ENCODE data around the gene KRT76. TPM values are rescaled to one million over a fixed set of nuclear protein-coding genes. Genes with fewer than 3 reads are reported as not detected.

Gene KRT76
- total RNA-seq, 1 donor = not detected

DNA sequence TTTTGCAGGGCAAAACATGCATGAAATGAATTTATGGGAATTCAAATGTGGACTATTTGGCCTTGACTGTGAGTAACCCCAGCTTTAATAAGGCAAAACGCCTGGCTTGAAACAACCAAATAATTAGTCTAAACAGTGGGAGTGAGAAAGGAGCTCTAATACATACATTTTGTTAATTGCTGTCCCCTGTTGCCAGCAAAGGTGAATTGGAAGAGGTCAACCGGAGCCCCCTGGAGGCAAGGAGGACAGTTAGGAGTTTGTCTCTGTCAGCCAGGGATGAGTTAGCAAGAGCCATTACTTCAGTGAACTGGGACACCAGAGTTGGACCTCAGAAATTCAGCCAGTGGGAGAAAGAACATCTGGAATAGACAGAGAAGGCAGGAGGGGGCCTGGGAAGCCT is 17.4 kb downstream of the KRT76 start:
- no peak for TF ChIP-seq CTCF (IDR thresholded peaks at IDR 0.05; ENCODE audit: insufficient read depth, low read length)
- H3K4me3 ChIP-seq (ENCODE audit: low read depth, low read length) = no peak overlapping the region

DNA sequence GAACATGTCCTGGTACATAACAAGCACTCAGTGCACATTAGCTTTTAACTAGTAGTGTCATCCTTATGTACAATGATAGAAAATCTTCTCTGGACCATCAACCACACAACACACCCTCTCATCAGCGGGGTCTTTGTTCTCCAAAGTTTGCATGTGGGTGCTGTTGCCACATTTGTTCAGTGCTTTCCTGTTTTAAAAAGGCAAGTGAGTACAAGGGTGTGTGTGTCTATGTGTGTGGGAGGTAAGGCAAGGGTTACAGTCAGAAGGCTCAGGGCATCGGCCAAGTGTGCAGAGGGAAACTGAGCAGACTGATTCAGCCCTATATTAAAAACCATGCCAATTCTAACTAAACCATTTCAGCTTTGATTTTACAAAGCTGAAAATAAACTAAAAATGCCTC is 17.9 kb downstream of the KRT76 start:
- H3K4me3 ChIP-seq (ENCODE audit: low read depth, low read length) = no peak overlapping the region
- no peak for DNase-seq (ENCODE audit: low read depth)
- no peak for TF ChIP-seq CTCF (IDR thresholded peaks at IDR 0.05; ENCODE audit: insufficient read depth, low read length)

More for the DNA sequence above, 17.4 kb downstream of the KRT76 start:
- DNase-seq (ENCODE audit: low read depth) = no peak

DNA sequence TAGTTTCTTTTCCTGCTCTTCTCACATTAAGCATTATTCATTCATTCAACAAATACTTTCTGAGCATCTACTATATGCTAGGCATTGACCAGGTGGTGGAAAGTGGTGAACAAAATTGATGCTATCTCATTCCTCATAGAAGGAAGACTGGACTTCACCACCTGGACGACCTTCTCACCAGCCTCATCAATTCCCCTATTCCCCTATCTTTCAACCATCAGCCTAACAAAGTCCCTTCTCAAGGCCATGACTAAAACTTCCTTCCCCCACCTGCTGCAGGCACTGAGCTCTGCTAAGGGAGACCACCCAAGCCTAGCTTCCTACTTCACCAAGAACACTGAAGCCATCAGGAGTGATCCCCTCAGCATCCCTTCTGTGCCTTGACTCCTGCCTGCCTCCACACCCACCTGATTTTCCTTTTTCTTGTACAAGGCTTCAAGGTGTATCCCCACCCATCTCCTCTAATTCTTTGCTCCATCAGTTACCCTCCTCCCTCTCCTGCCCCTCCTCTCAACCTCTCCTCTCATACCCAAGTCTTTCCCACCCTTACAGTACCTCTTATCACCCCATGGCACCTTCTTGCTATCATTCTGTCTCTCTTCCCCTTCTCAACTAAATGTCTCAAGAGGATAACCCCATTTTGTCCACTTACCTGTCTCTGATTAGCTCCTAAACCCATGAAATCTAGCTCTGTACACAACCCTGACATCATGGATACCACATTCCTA is 19.5 kb downstream of the KRT76 start:
- no peak for DNase-seq (ENCODE audit: low read depth)
- H3K4me3 ChIP-seq (ENCODE audit: low read depth, low read length) = no peak overlapping the region
- no peak for TF ChIP-seq CTCF (IDR thresholded peaks at IDR 0.05; ENCODE audit: insufficient read depth, low read length)

DNA sequence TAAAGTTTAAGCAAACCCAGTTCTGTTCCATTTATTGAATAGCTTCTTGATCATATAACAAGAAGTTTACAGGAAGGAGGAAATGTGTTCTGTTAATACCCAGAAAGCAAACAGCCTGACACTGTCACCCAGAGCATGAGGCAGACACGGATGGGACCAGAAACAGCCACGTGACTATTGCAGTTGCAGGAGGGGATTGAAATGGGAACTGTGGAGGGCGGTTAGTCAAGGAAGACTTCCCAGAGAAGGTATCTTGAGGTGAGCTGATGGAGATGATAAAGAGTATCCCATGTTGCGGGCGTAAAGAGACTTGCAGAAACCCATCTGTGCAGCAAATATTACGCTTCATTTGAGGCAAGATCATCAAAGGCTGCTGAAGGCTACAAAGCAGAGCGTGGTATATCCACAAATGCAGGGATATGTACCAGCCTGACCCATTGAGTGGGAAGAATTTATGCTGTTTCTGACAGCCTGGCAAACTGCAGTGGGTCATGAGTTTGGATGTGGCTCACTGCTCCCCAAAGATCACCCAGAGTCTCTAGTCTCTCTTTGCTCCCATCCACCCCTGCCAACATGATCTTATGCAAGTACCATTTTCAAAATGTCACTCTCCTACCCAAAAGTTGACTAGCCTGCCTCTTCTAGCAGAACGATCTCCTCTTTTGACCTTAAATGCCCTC is 20.7 kb downstream of the KRT76 start:
- H3K4me3 ChIP-seq (ENCODE audit: low read depth, low read length) = no peak overlapping the region
- no peak for TF ChIP-seq CTCF (IDR thresholded peaks at IDR 0.05; ENCODE audit: insufficient read depth, low read length)
- no peak for DNase-seq (ENCODE audit: low read depth)

DNA sequence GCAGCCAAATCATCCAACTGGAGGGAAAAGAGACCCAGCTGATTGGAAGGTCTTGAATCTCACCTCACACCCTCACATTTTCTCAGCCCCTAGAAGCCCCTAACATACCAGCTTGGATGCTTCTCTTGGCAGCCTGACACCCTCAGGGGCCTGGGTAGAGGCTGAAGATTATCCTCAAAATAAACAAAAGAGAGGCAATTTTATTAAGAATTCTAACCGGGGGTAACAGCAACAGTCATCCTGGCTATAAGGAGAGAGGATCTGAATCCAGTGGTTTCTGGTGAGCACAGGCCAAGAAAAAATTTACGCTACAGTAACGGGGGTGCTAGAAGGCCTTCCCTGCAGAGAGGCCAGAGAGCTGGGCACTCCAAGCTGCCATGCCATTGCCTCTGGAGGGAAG is 21.6 kb downstream of the KRT76 start:
- no peak for DNase-seq (ENCODE audit: low read depth)
- no peak for TF ChIP-seq CTCF (IDR thresholded peaks at IDR 0.05; ENCODE audit: insufficient read depth, low read length)
- H3K4me3 ChIP-seq (ENCODE audit: low read depth, low read length) = no peak overlapping the region

- TF ChIP-seq CTCF (IDR thresholded peaks at IDR 0.05; ENCODE audit: insufficient read depth, low read length) = no peak
- no peak overlapping the region for H3K4me3 ChIP-seq (ENCODE audit: low read depth, low read length)
- DNase-seq (ENCODE audit: low read depth) = no peak
Measured at GRCh38 chr12:52754135-52754534, 23.0 kb downstream of the KRT76 start.
